IPS-NIHi7 (cell line): Measurements from ENCODE around the gene USP11.
"Not testable (repeated sequence)": the region's sequence is repeated elsewhere in the genome, so short reads cannot be mapped to it uniquely, and the experiment has no call there.

Experiments used
- DNase-seq: peaks from one replicate; pipeline ENCODE4 v3.0.0; 2012; ENCODE audit warnings: mixed read lengths; ENCODE audit errors: extremely low spot score

The USP11 gene

DNA sequence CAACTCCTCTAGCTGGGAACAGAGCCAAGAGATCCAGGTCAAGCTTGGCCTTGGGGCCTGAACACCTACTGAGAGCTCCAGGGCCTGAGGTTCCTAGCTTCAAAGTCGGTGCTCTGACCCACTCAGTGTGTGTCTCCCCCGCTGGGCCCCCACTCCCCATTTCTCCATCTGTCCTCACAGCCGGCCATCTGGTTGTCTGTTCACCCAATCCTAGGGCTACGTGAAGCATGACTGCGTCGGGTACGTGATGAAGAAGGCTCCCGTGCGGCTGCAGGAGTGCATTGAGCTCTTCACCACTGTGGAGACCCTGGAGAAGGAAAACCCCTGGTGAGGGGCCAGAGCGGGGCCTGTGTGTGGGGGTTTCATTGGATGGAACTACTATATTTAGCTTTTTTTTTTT is 12.3 kb downstream of the USP11 start:
- no peak for DNase-seq

DNA sequence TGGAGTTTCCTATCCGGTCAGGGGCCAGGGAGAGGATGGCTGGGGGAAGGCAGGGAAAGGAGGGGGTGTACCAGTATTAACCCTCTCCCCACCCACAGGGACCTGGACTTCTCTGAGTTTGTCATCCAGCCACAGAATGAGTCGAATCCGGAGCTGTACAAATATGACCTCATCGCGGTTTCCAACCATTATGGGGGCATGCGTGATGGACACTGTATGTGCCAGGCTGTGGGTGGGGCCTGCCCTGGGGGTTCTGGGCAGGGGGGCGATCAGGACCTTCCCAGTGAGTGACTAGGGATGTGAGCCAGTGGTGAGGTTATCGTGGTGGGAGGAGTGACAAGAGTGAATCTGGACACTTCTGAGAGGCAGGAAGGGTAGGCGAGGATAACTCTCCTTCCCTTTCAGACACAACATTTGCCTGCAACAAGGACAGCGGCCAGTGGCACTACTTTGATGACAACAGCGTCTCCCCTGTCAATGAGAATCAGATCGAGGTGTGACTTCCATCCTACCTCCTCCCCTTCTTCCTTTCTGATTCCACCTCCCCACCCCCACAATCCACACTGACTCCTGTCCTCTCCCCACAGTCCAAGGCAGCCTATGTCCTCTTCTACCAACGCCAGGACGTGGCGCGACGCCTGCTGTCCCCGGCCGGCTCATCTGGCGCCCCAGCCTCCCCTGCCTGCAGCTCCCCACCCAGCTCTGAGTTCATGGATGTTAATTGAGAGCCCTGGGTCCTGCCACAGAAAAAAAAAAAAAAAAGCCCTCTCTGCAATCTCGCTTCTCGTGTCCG is 14.6 kb downstream of the USP11 start:
- no peak for DNase-seq

DNA sequence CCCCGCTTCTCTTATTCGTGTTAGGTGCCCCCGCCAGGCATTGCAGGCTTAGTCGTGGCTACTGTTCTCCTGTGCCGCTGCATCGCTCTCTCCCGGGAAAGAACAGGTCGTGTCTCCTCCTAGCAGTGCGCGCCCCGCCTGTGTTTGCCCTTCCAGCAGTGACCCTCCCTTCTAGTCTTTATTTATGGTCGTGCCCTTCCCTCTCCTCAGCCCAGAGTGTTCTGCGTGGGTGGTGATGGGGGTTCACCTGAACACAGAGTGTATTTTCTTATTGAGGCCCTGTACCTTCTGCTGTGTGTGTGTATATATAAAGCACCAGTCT is 15.2 kb downstream of the USP11 start:
- DNase-seq: no peak

DNA sequence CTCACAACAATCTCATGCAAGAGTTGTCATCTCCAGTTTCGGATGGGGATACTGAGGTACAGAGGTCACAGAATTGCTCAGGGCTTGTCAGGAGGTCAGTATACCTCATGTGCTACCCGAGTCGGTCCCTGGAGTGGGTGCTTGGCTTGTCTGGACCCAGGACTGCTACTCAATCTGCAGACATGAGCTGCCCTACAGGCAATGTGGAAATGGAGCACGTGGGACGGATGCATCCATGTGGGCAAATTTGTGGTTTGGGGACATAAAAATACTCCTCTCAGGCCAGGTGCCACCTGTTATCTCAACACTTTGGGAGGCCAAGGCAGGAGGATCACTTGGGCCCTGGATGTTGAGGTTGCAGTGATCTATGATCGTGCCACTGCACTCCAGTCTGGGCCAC is 15.8 kb downstream of the USP11 start:
- no peak for DNase-seq

DNA sequence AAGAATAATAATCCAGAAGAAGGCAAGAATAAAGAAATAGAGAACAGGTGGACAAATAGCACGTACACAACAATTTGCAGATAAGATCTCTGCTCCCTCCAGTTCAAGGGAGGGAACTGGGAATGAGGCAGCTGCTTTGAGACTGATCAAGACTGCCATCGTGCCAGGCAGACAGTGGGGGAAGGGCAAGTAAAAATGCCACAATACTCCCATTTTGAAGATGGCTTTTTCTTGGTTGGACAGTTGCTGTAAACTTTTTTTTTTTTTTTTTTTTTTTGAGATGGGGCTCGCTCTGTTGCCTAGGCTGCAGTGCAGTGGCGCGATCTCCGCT is 17.2 kb downstream of the USP11 start:
- DNase-seq: no peak

DNA sequence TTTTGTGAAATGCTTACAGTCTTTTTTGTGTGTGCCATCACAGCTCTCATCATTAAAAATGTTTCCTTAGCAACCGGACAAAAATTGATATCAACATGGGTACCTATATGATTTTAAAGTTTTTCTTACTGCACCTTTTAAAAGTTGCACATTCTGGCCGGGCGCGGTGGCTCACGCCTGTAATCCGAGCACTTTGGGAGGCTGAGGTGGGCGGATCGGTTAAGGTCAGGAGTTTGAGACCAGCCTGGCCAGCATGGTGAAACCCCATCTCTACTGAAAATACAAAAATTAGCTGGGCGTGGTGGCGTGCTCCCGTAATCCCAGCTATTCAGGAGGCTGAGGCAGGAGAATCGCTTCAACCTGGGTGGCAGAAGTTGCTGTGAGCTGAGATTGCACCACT is 24.8 kb downstream of the USP11 start:
- not testable (repeated sequence) for DNase-seq

DNA sequence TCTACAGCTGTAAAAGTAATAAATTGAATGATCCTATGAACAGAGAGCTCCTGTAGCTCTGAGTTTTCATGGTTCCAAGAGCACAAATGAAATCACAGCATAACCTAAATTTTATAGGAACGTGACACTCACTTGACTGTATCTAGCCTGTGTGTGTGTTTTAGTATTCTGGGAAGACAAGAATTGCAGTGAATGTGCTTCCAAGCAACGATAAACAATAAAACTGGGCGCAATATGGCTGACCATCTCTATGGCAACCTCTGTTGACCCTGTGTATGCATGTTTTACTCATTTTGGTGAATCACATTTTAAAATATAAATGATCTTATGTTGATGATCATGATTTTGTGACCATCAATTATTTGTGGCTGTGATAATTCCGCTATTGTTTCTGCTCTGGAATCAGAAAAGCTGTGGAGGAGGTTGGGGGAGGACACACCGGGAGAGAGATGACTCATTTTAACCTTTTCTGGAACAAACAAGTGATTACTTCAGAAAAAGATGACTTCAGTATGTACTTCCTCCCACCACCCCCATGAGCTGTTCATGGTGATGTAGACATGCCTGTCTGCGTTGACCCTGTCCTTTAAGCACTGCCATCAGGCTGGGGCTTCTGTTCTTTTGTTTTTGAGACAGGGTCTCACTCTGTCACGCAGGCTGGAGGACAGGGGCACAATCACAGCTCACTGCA is 31.8 kb downstream of the USP11 start:
- no peak for DNase-seq

DNA sequence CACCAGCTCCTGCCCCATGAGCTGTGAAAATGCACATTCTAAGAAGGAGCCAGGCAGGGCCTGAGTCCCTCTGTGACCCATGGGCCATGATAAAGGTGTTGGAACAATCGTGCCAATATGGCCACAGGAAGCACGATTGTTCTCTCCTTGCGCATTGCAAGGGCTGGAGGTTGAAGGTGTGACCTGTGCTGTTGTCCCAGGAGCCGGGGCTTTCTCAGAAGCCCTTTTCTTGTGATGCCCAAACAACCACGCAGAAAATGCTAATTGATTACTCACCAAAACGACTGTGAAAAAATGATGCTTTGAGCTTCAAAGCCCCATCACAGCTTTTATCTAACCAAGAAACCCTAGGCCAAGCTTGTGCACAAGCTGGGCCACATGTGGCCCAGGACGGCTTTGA is 33.8 kb downstream of the USP11 start:
- no peak for DNase-seq

DNA sequence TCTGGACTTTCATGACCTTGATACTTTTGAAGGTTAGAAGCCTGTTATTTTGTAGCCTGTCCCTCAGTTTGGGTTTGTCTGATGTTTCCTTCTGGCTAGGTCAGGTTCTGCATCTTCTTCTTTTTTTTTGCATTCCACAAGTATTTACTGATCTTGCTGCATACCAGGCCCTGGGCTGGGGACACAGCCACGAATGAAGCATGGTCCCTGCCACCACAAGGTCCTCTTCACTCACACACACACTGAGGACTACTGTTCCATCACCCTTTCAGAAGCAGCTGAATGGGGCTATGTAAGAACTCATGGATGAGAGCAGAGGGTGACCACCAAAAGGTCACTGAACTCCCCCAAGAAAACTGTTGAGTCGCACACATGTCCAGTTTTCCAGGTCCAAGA is 39.2 kb downstream of the USP11 start:
- no peak for DNase-seq

DNA sequence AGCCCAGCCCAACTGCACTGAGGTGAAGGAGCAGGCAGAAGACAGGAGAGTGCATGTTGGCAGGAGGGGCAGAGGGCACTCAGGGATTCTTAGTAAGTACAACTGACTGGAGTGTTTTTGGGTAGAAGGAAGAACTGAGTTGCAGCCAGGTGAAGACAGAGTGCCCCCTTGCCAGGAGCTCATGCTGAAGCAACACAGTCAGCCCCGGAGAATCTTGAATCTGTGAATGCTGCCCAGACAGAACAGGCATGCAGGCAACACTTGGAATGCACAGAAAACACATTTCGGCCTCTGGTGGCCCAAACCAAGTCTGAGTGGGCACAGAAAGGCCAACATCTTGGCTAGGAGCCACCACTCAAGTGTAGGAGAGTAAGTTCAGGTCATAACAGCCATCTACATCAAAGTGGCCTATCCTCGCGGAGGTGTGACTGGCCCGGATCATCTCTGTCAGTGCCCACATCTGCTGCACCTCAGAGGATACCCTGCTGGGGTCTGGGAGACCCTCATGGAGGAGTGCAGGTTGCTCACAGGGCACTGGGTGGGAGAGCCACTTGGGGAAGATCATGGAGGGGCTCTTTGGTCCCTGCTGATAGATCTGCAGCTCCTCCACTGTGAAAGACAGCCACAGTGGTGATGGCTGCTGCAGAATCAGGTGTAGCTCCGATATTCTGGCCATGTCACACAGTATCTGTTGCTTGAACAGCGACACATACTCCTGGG is 40.4 kb downstream of the USP11 start:
- no peak for DNase-seq

DNA sequence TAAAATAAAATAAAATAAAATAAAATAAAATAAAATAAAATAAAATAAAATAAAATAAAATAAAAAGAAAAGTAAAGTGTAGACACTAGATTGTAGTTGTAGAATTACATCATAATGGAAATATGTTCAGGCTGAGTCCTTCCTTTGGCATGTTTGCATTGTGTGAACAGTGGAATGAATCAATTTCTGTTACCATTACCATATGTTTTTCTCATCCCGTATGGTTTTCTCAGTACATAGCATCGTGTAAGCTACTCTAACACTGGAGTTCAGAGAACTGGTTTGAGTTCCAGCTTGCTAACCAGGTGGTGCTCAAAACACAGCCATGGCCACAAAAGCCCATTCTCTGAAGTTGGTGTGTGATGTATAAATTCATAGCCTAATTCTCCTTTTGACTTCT is 45.9 kb downstream of the USP11 start:
- no peak for DNase-seq

DNA sequence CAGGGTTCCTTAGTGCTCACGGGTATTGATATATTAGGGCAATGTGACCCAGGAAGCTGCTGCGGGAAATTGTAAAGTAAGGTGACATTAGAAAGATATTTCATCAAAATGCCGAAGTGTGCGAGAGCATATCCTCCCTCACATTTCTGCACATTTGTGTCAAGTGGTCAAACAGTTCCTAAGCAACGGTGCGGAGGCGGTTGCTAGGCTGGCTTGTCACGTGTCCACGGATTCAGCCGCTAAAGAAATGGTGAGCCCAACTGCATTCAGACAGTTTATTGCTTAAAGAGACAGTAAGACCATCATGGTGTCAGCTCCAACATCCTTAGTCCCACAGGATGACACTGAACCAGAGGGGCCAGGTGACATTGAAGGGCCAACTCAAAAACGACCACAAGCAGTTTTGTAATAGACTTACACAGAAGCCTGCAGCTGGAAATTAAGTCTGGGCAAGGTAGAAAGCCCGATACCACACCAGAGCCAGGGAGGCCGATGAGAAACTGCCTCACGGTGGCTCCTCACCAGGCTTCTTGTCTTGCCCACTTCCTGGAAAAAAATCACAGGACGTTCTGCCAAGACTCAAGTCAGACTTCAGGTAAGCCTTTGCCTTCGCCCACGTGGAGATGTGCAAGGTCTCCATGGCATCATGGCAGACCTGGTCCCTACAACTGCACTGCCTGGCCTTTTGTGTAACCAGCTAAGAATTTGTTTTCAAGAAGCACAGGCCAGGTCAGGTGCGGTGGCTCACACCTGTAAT is 50.4 kb downstream of the USP11 start:
- no peak for DNase-seq

DNA sequence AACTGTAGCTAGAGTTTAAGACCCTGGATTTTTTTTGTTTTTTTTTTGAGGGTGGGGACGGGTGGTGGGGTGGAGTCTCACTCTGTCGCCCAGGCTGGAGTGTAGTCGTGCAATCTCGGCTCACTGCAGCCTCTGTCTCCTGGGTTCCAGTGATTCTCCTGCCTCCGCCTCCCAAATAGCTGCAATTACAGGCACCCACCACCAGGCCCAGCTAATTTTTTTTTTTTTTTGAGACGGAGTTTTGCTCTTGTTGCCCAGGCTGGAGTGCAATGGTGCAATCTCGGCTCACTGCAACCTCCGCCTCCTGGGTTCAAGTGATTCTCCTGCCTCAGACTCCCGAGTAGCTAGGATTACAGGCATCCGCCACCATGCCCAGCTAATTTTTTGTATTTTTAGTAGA is 51.8 kb downstream of the USP11 start:
- not testable (repeated sequence) for DNase-seq

DNA sequence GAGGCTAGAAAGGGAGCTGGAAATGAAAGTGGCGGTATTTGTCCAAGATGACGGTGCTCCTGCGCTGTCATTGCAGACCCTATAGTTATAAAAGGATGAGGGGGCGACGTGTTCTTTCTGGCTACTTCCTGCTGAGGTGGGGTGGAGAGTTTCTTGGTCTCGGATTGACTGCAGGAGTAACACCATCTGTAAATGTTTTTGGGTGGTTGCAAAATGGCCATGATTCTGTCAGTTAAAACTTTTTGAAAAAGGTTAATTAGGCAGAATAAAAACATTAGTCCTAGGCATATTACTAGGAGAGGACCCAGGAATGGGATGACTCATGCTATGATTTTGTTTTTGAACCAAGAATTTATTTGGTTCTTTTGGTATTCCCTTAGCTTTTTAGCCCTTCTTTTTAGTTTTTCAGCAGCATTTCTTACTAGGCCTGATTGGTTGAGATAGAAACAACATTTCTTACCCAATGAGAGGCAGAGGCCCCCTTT is 53.1 kb downstream of the USP11 start:
- DNase-seq: no peak

DNA sequence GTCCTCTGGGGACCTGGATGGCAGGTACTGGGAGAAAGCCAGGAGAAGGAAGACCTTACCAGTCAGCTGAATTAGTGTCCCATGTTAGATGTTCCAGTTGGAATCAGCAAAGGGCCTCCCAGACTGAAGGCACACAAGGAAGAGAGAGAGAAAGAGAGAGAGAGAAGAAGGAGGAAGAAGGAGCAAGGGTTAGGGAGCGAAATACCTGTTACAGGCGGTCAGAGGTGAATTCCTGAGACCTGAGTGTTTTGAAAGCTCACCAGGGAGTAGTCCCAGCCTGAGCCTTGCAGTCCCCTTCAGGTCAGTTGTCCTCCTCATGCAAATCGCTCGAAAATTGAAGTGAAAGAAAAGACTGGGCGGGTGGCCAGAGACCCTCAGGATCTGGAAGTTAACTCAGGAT is 60.3 kb downstream of the USP11 start:
- no peak for DNase-seq

DNA sequence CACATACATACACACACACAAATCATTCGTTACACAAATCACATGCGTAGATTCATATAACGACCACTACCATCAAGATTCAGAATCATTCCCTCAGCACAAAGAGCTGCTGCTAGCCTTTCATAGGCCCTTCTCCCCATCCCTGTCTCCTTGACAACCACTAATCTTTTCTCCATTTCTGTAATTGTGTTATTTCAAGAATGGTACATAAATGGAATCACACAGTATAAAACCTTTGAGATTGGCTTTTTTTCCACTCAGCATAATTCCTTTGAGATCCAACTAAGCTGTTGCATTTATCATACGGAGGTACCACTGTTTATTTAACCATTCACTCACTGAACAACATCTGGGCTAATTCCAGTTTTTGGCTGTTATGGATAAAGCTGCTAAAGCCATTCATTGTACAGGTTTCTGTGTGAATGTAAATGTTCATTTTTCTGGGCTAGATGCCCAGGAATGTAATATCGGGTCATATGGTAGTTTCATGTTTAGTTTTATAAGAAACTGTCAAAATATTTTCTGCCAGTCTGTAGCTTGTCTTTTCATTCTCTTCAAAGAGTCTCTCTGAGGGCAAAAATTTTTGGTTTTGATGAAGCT is 64.1 kb downstream of the USP11 start:
- DNase-seq: no peak

DNA sequence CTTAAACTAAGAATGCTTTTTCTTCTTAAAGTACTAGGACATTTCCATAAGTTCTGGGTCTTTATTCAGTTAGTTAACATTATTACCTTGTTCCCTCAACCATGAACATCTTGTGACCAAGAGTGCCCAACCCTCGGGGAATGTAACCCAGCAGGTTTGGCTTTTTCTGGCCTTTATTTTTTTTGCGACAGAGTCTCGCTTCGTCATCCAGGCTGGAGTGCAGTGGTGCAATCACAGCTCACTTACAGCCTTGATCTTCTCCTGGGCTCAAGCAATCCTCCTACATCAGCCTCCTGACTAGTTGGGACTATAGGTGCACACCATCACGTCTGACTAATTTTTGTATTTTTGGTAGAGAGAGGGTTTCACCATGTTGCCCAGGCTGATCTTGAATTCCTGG is 65.1 kb downstream of the USP11 start:
- DNase-seq: no peak
